NB4 (cell line): ENCODE measurements around the gene DNAAF8.

ENCODE experiments used
- DNase-seq: peaks from one replicate; pipeline ENCODE4 v3.0.0; 2010; ENCODE audit warnings: low read depth
- H3K4me3 ChIP-seq: one replicate; pipeline ENCODE4 v1.5.1; 2011; ENCODE audit warnings: mild to moderate bottlenecking, low read depth, low read length, moderate library complexity
- MYC ChIP-seq: IDR thresholded peaks from 2 replicates; pipeline ENCODE4 v1.6.1; 2011; ENCODE audit warnings: low read depth, low read length
- POLR2A ChIP-seq: IDR thresholded peaks from 2 replicates; pipeline ENCODE4 v1.6.1; 2011; ENCODE audit warnings: mild to moderate bottlenecking; ENCODE audit not compliant: insufficient read length; ENCODE audit errors: extremely low read depth
- TF ChIP-seq, protein P1 (sequence below): IDR thresholded peaks from one replicate; pipeline ENCODE4 v1.5.1; 2012; ENCODE audit warnings: low read depth, low read length
- TF ChIP-seq, protein P2 (sequence below): IDR thresholded peaks from 2 replicates; pipeline ENCODE4 v1.6.1; 2011; ENCODE audit warnings: low read depth, low read length

The DNAAF8 gene

DNA sequence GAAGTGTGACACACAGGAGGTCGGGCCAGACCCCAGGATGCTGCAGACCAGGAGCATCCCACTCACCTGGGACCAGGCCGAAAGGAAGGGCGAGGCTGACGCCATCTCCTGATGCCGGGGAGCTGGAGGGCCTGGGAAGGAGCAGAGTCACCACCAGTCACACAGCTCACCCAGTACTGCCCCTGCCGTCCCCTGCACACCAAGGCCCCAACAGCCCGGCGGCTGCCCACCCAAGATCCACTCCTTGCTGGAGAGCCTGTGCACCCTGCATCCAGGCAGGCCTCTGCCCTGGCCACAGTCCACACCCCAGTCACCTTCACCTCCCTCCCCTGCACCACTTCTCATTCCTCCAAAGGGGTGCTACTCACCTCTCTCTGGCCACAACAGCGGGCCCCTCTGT lies 27.9 kb downstream of the DNAAF8 start:
- no peak overlapping the region for H3K4me3 ChIP-seq
- DNase-seq = no peak
- TF ChIP-seq, protein P1, sequence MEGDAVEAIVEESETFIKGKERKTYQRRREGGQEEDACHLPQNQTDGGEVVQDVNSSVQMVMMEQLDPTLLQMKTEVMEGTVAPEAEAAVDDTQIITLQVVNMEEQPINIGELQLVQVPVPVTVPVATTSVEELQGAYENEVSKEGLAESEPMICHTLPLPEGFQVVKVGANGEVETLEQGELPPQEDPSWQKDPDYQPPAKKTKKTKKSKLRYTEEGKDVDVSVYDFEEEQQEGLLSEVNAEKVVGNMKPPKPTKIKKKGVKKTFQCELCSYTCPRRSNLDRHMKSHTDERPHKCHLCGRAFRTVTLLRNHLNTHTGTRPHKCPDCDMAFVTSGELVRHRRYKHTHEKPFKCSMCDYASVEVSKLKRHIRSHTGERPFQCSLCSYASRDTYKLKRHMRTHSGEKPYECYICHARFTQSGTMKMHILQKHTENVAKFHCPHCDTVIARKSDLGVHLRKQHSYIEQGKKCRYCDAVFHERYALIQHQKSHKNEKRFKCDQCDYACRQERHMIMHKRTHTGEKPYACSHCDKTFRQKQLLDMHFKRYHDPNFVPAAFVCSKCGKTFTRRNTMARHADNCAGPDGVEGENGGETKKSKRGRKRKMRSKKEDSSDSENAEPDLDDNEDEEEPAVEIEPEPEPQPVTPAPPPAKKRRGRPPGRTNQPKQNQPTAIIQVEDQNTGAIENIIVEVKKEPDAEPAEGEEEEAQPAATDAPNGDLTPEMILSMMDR = no peak
- TF ChIP-seq MYC (no peak), POLR2A (no peak)
- TF ChIP-seq, protein P2, sequence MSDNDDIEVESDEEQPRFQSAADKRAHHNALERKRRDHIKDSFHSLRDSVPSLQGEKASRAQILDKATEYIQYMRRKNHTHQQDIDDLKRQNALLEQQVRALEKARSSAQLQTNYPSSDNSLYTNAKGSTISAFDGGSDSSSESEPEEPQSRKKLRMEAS = no peak

DNA sequence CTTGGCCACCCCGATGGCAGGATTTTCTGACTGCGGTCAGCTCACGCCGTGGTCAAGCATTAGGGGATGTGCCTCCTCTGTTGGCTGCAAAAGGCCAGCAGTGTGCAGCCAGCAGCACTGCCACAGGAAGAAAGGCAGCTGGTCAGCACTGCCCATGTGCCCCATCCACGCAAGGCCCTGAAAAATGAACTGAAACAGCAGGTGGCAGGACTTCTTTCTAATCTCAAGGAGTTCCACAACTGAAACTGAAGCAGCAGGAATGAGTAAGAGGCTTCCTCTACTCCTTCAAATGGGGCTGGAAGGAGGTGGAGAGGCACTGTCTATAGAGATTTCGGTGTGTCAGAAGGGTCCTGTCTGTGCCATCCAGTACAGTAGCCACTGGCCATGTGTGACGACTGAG lies 29.5 kb downstream of the DNAAF8 start:
- TF ChIP-seq, protein P2 = no peak
- TF ChIP-seq MYC (no peak), POLR2A (no peak)
- TF ChIP-seq, protein P1 = no peak
- DNase-seq = no peak
- H3K4me3 ChIP-seq = no peak overlapping the region

DNA sequence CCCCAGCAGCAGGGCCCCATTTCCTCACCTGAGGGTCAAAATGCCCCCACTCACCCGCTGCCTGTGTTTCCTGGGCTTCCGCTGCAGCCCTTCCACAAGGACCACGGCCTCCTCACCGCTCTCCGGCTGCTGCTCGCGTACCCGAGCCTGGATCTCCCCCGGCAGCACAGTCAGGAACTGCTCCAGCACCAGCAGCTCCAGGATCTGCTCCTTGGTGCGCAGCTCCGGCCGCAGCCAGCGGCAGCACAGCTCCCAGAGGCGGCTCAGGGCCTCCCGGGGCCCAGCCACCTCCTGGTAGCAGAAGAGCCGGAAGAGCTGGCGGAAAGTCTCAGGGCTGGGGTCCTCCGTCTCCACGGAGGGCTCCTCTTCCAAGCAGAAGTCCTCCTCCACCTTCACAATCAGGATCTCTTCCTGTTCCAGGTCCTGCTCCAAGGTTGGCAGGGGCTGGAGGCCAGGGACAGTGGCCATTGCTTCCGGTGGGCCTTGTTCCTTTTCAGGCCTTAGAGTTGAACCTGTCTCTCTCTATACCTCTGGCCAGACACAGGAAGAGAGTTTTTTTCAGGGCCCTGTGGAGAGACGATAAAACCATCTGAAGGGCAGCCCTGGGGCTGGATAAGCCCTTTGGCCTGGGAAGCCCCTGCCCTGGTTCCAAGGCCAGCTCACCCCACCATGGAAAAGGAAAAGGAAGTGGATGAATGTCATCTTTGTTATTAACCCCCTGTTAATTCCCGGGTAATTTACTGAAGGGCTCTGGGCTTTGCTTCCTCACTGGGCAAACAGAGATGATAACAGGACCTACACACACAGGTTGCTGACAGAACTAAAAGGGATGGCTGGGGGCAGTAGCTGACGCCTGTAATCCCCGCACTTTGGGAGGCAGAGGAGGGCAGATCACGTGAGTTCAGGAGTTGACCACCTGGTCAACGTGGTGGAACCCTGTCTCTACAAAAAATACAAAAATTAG lies 31.5 kb downstream of the DNAAF8 start:
- peak overlapping the region; percentile 93 for H3K4me3 ChIP-seq
- TF ChIP-seq MYC (no peak), POLR2A (no peak)
- TF ChIP-seq, protein P2 = no peak
- TF ChIP-seq, protein P1 = no peak
- DNase-seq = no peak

DNA sequence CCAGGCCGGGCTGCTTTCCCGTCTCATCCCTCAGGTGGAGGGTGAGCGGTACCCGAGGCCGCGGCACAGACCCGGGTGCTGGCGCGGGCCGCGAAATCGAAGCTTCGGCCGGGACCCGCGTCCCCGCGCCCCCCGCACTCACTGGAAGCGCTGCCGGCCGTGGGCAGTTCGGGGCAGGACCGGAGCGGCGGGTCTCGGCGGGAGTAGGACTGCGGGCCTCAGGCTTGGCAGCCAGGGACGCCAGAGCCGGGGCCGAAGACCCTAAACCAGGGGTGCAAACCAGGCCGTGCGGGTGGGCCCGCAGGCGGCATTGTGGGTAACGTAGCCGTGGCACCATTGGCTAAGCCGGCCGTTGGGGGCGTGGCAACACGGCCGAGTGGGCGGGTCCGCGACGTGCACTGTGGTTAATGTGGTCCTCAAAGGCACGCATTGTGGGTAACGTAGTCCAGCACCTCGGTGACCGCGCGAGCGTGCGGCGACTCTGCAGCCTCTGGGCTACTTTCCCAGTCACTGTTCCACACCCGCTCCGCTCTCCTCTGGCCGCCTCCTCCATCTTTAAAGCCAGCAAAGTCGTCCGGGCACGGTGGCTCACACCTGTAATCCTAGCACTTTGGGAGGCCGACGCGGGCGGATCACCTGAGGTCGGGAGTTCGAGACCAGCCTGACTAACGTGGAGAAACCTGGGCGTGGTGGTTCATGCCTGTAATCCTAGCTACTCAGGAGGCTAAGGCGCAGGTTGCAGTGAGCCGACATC lies 32.7 kb downstream of the DNAAF8 start, which contains the start of gene ZNF500:
TSS of gene ZNF500 (minus strand) at position 288 of the 754 bp plus-strand sequence. CDS start 1,184 bp downstream, outside the sequence.
- TF ChIP-seq POLR2A (peak; percentile 58), MYC (peak; percentile 84)
- TF ChIP-seq, protein P2 = peak; percentile 76; the same call in 1 of the 2 replicates
- TF ChIP-seq, protein P1 = no peak
- DNase-seq = peak; percentile 96
- peak within 1 kb of the TSS; percentile 93 for H3K4me3 ChIP-seq

DNA sequence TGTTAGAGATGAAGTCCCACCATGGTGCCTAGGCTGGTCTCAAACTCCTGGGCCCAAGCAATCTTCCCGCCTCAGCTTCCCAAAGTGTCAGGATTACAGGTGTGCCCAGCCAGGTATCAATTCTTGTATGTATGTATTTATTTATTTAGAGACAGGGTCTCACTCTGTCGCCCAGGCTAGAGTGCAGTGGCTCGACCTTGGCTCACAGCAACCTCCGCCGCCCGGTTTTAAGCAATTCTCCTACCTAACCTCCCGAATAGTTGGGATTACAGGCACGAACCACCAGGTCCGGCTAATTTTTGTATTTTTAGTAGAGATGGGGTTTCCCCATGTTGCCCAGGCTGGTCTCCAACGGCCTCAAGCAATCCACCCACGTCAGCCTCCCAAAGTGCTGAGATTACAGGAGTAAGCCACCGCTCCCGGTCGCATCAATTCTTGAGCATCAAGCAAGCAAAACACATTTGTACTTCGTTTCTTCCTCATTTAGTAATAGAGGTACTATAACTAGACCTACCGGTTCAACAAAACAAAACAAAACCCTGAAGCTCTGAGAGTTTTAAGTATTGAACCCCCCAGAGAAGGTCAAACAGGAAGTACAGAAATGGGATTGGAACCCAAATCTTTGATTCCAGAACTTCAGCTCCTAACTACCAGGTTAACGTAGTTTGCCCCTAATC lies 33.7 kb downstream of the DNAAF8 start:
- DNase-seq = peak; percentile 45

More for the DNA sequence above, 33.7 kb downstream of the DNAAF8 start:
- peak overlapping the region; percentile 93 for H3K4me3 ChIP-seq
- TF ChIP-seq, protein P2 = no peak
- TF ChIP-seq POLR2A = no peak
- no peak for TF ChIP-seq MYC
- TF ChIP-seq, protein P1 = no peak
